HL-60/S4 treated with retinoic acid at 250 ng/mL for 4 days and 3 days (cell line): ENCODE measurements around the gene STXBP1.
"Not testable (repeated sequence)": the region's sequence is repeated elsewhere in the genome, so short reads cannot be mapped to it uniquely, and the experiment has no call there.

Experiments
- in situ Hi-C: fragments of 300-500 bp; cut with MboI; formaldehyde crosslinking; loops from 2 replicates; pipeline ENCODE4 v1.7.0; 2022; ENCODE audit warnings: low sequenced_read_pairs

STXBP1 gene

GRCh38 chr9:127613583-127613954 lies 1.5 kb downstream of the STXBP1 start:
- in situ Hi-C loops, result no loop called here

GRCh38 chr9:127614961-127615360 lies 2.9 kb downstream of the STXBP1 start:
- in situ Hi-C loops, result no loop called here

GRCh38 chr9:127621339-127621970 lies 9.4 kb downstream of the STXBP1 start:
- in situ Hi-C loops, result not testable (repeated sequence)

- in situ Hi-C loops, result no loop called here
These were observed 14.8 kb downstream of the STXBP1 start for GRCh38 chr9:127626752-127627493.

GRCh38 chr9:127627494-127627855 lies 15.4 kb downstream of the STXBP1 start:
- in situ Hi-C loops, result no loop called here

GRCh38 chr9:127628758-127629467 lies 16.8 kb downstream of the STXBP1 start:
- in situ Hi-C loops, result no loop called here

- in situ Hi-C loops, result no loop called here
These were observed 17.5 kb downstream of the STXBP1 start for GRCh38 chr9:127629468-127630081.

GRCh38 chr9:127633216-127633862 lies 21.3 kb downstream of the STXBP1 start:
- in situ Hi-C loops, result no loop called here

- in situ Hi-C loops, result no loop called here
These were observed 21.9 kb downstream of the STXBP1 start for GRCh38 chr9:127634021-127634420.

- in situ Hi-C loops, result no loop called here
These were observed 22.6 kb downstream of the STXBP1 start for GRCh38 chr9:127634698-127635097.

- in situ Hi-C loops, result no loop called here
These were observed 23.2 kb downstream of the STXBP1 start for GRCh38 chr9:127635201-127635735.

GRCh38 chr9:127637322-127637847 lies 25.3 kb downstream of the STXBP1 start:
- in situ Hi-C loops, result no loop called here

GRCh38 chr9:127640908-127641545 lies 28.9 kb downstream of the STXBP1 start:
- in situ Hi-C loops, result no loop called here

GRCh38 chr9:127642082-127642740 lies 30.1 kb downstream of the STXBP1 start:
- in situ Hi-C loops, result no loop called here

GRCh38 chr9:127644146-127644827 lies 32.2 kb downstream of the STXBP1 start:
- in situ Hi-C loops, result no loop called here

- in situ Hi-C loops, result no loop called here
These were observed 32.9 kb downstream of the STXBP1 start for GRCh38 chr9:127644943-127645342.

- in situ Hi-C loops, result no loop called here
These were observed 35.4 kb downstream of the STXBP1 start for GRCh38 chr9:127647451-127647850.

- in situ Hi-C loops, result no loop called here
These were observed 38.4 kb downstream of the STXBP1 start for GRCh38 chr9:127650518-127650917.
